ENCODE results near the gene EPAS1.

GRCh38 chr2:46313063-46313462, 15.9 kb downstream of the EPAS1 start:
- TF ChIP-seq CTCF (IDR thresholded peaks at IDR 0.05 in 2 of 3, conservative IDR thresholded peaks at IDR 0.05 in 1 of 3; ENCODE audit: borderline replicate concordance in 1 of 3, insufficient read depth in 1 of 3, low read depth in 2 of 3, low read length in 2 of 3) (no peak), POLR2A (IDR thresholded peaks at IDR 0.05; ENCODE audit: borderline replicate concordance, extremely low read depth, insufficient read depth, insufficient read length) (no peak), EZH2phosphoT487 (IDR thresholded peaks at IDR 0.05; ENCODE audit: borderline replicate concordance) (no peak), EZH2 (IDR thresholded peaks at IDR 0.05) (no peak), SIN3A (IDR thresholded peaks at IDR 0.05; ENCODE audit: low read depth) (no peak)

Measured in HCT116 (cell line).